HCT116 (cell line): ENCODE results near the gene ABCB8.

Experiments used
- ATF3 ChIP-seq: IDR thresholded peaks from 2 replicates; pipeline ENCODE4 v1.6.1; 2012
- CBX3 ChIP-seq: IDR thresholded peaks from 2 replicates; pipeline ENCODE4 v1.6.1; 2012; ENCODE audit warnings: low read depth
- CEBPB ChIP-seq: IDR thresholded peaks from 2 replicates; pipeline ENCODE4 v1.6.1; 2012; ENCODE audit warnings: low read depth
- CTCF ChIP-seq, 3 experiments: fragments of 200-600 bp in 1 of 3; sonication (generic) in 1 of 3; IDR thresholded peaks in 2 of 3; conservative IDR thresholded peaks in 1 of 3; 2 replicates each; pipeline ENCODE4 v1.5.1; 2012 to 2017; ENCODE audit warnings: low read depth in 2 of 3, low read length in 2 of 3, antibody characterized with exemption in 1 of 3, borderline replicate concordance in 1 of 3, control low read depth in 1 of 3, mild to moderate bottlenecking in 1 of 3, mixed read lengths in 1 of 3, mixed run types in 1 of 3, moderate library complexity in 1 of 3; ENCODE audit not compliant: insufficient read depth in 1 of 3
- EZH2 ChIP-seq: fragments of 200-600 bp; sonication (generic); IDR thresholded peaks from 2 replicates; pipeline ENCODE4 v1.6.1; 2017; ENCODE audit warnings: antibody characterized with exemption, mixed run types
- EZH2phosphoT487 ChIP-seq: fragments of 200-600 bp; IDR thresholded peaks from 2 replicates; pipeline ENCODE4 v1.6.1; 2018; ENCODE audit warnings: antibody characterized with exemption, borderline replicate concordance
- POLR2A ChIP-seq: IDR thresholded peaks from 2 replicates; pipeline ENCODE4 v1.7.0; 2011; ENCODE audit warnings: borderline replicate concordance; ENCODE audit not compliant: insufficient read depth, insufficient read length; ENCODE audit errors: extremely low read depth
- POLR2AphosphoS5 ChIP-seq: IDR thresholded peaks from 2 replicates; pipeline ENCODE4 v1.6.1; 2011; ENCODE audit warnings: mild to moderate bottlenecking, low read depth, low read length, moderate library complexity
- REST ChIP-seq: IDR thresholded peaks from 2 replicates; pipeline ENCODE4 v1.6.1; 2012; ENCODE audit warnings: low read depth
- SIN3A ChIP-seq: IDR thresholded peaks from 2 replicates; pipeline ENCODE4 v1.6.1; 2012; ENCODE audit warnings: low read depth
- SP1 ChIP-seq: IDR thresholded peaks from 2 replicates; pipeline ENCODE4 v1.6.1; 2012; ENCODE audit warnings: low read depth
- TCF7L2 ChIP-seq: IDR thresholded peaks from 2 replicates; pipeline ENCODE4 v1.7.0; 2011; ENCODE audit warnings: borderline replicate concordance, inconsistent platforms; ENCODE audit not compliant: insufficient read depth, insufficient read length; ENCODE audit errors: extremely low read depth
- YY1 ChIP-seq: IDR thresholded peaks from 2 replicates; pipeline ENCODE4 v1.6.1; 2011; ENCODE audit warnings: low read length, low read depth, moderate library complexity, mild to moderate bottlenecking; ENCODE audit not compliant: insufficient replicate concordance; ENCODE audit errors: extremely low read depth
- ZBTB33 ChIP-seq: IDR thresholded peaks from 2 replicates; pipeline ENCODE4 v1.6.1; 2011; ENCODE audit warnings: mild to moderate bottlenecking, low read length, moderate library complexity; ENCODE audit not compliant: insufficient replicate concordance; ENCODE audit errors: extremely low read depth

- TF ChIP-seq ATF3 (no peak), CTCF (IDR thresholded peaks at IDR 0.05 in 2 of 3, conservative IDR thresholded peaks at IDR 0.05 in 1 of 3; ENCODE audit: borderline replicate concordance in 1 of 3, insufficient read depth in 1 of 3, low read depth in 2 of 3, low read length in 2 of 3) (no peak), POLR2A (no peak), EZH2 (no peak), SIN3A (no peak), POLR2AphosphoS5 (no peak), CEBPB (no peak), SP1 (no peak), EZH2phosphoT487 (no peak), ZBTB33 (no peak), YY1 (no peak), TCF7L2 (no peak), REST (no peak), CBX3 (no peak)
Observed at GRCh38 chr7:151062399-151063211, 34.4 kb downstream of the ABCB8 start.
